ENCODE data around the gene ITGA7. TPM values are rescaled to one million over a fixed set of nuclear protein-coding genes. Genes with fewer than 3 reads are reported as not detected.

ITGA7 gene
- total and polyA plus RNA-seq, 2 experiments from 2014 or later, result 2.0 to 7.2 TPM

- Histone ChIP-seq H3K4me3 (no peak overlapping the region), H2AFZ (no peak overlapping the region), H3K79me2 (ENCODE audit: insufficient read depth) (no peaks in the 10 kb centered on the region), H3K9me2 (ENCODE audit: insufficient read depth) (no peaks in the 10 kb centered on the region), H3K36me3 (ENCODE audit: low read depth) (no peaks in the 10 kb centered on the region), H3K4me1 (ENCODE audit: insufficient read depth) (0 out of 2 replicates have a peak, but pooled peaks cover 10% of the 10 kb centered on the region), H4K20me1 (ENCODE audit: insufficient read depth) (no peaks in the 10 kb centered on the region), H3F3A (ENCODE audit: insufficient read depth) (no peaks in the 10 kb centered on the region), H3K4me2 (ENCODE audit: unreplicated experiment) (no peak overlapping the region), H3K27ac (no peak overlapping the region), H3K9me3 (ENCODE audit: low read depth) (no peaks in the 10 kb centered on the region), H3K27me3 (replicated peaks; ENCODE audit: insufficient read depth) (no peaks in the 10 kb centered on the region), H3K9ac (no peak overlapping the region)
- no peak for TF ChIP-seq EZH2 (IDR thresholded peaks at IDR 0.05; ENCODE audit: insufficient read depth, poor library complexity, severe bottlenecking)
- TF ChIP-seq EZH2phosphoT487 (IDR thresholded peaks at IDR 0.05; ENCODE audit: insufficient read depth, low read depth), result no peak
- in situ Hi-C loops (cut with MboI), result no loop called here
- 80 to 90% methylated on average over 9 of the region's 9 CpGs for WGBS, 2 experiments (ENCODE audit: low coverage in 1 of 2, low lambda C conversion rate in 2 of 2, missing lambda C conversion rate in 2 of 2)
- DNase-seq, result no peak
Measured at GRCh38 chr12:55704824-55705718, 2.6 kb downstream of the ITGA7 start.

- Histone ChIP-seq H3K4me1 (ENCODE audit: insufficient read depth) (0 out of 2 replicates have a peak, but pooled peaks cover 10% of the 10 kb centered on the region), H3K9me2 (ENCODE audit: insufficient read depth) (no peaks in the 10 kb centered on the region), H3K36me3 (ENCODE audit: low read depth) (no peaks in the 10 kb centered on the region), H3K4me3 (no peak overlapping the region), H3K27ac (no peak overlapping the region), H3K27me3 (replicated peaks; ENCODE audit: insufficient read depth) (no peaks in the 10 kb centered on the region), H3K9me3 (ENCODE audit: low read depth) (no peaks in the 10 kb centered on the region), H3K79me2 (ENCODE audit: insufficient read depth) (no peaks in the 10 kb centered on the region), H4K20me1 (ENCODE audit: insufficient read depth) (no peaks in the 10 kb centered on the region), H3F3A (ENCODE audit: insufficient read depth) (no peaks in the 10 kb centered on the region), H3K9ac (no peak overlapping the region), H2AFZ (no peak overlapping the region), H3K4me2 (ENCODE audit: unreplicated experiment) (no peak overlapping the region)
- in situ Hi-C loops (cut with MboI), result no loop called here
- no peak for DNase-seq
- 68 to 81% methylated on average over 6 of the region's 6 CpGs for WGBS, 2 experiments (ENCODE audit: low coverage in 1 of 2, low lambda C conversion rate in 2 of 2, missing lambda C conversion rate in 2 of 2)
- TF ChIP-seq EZH2phosphoT487 (IDR thresholded peaks at IDR 0.05; ENCODE audit: insufficient read depth, low read depth) (no peak), EZH2 (IDR thresholded peaks at IDR 0.05; ENCODE audit: insufficient read depth, poor library complexity, severe bottlenecking) (no peak)
Measured at GRCh38 chr12:55703901-55704761, 3.6 kb downstream of the ITGA7 start.

- no peaks in the 10 kb centered on the region for H3K79me2 ChIP-seq (ENCODE audit: insufficient read depth)
- no peaks in the 10 kb centered on the region for H3F3A ChIP-seq (ENCODE audit: insufficient read depth)
- no peaks in the 10 kb centered on the region for H4K20me1 ChIP-seq (ENCODE audit: insufficient read depth)
- H3K9ac ChIP-seq, result no peak overlapping the region
- in situ Hi-C loops (cut with MboI), result no loop called here
- H3K4me2 ChIP-seq (ENCODE audit: unreplicated experiment), result no peak overlapping the region
- no peaks in the 10 kb centered on the region for H3K27me3 ChIP-seq (replicated peaks; ENCODE audit: insufficient read depth)
- no peak overlapping the region for H3K4me3 ChIP-seq
- 75 to 82% methylated on average over 2 of the region's 2 CpGs for WGBS, 2 experiments (ENCODE audit: low coverage in 1 of 2, low lambda C conversion rate in 2 of 2, missing lambda C conversion rate in 2 of 2)
- no peak overlapping the region for H2AFZ ChIP-seq
- no peaks in the 10 kb centered on the region for H3K9me2 ChIP-seq (ENCODE audit: insufficient read depth)
- H3K27ac ChIP-seq, result no peak overlapping the region
- DNase-seq, result no peak
- H3K9me3 ChIP-seq (ENCODE audit: low read depth), result no peaks in the 10 kb centered on the region
- no peaks in the 10 kb centered on the region for H3K36me3 ChIP-seq (ENCODE audit: low read depth)
- TF ChIP-seq EZH2phosphoT487 (IDR thresholded peaks at IDR 0.05; ENCODE audit: insufficient read depth, low read depth) (no peak), EZH2 (IDR thresholded peaks at IDR 0.05; ENCODE audit: insufficient read depth, poor library complexity, severe bottlenecking) (no peak)
- 0 out of 2 replicates have a peak, but pooled peaks cover 7% of the 10 kb centered on the region for H3K4me1 ChIP-seq (ENCODE audit: insufficient read depth)
Measured at GRCh38 chr12:55703288-55703687, 4.4 kb downstream of the ITGA7 start.

- Histone ChIP-seq H4K20me1 (ENCODE audit: insufficient read depth) (no peaks in the 10 kb centered on the region), H3K4me1 (ENCODE audit: insufficient read depth) (0 out of 2 replicates have a peak, but pooled peaks cover 7% of the 10 kb centered on the region), H3F3A (ENCODE audit: insufficient read depth) (no peaks in the 10 kb centered on the region), H3K27me3 (replicated peaks; ENCODE audit: insufficient read depth) (no peaks in the 10 kb centered on the region), H3K36me3 (ENCODE audit: low read depth) (no peaks in the 10 kb centered on the region), H2AFZ (no peak overlapping the region), H3K27ac (no peak overlapping the region), H3K79me2 (ENCODE audit: insufficient read depth) (no peaks in the 10 kb centered on the region), H3K9ac (no peak overlapping the region), H3K4me3 (no peak overlapping the region), H3K9me3 (ENCODE audit: low read depth) (no peaks in the 10 kb centered on the region), H3K9me2 (ENCODE audit: insufficient read depth) (no peaks in the 10 kb centered on the region), H3K4me2 (ENCODE audit: unreplicated experiment) (no peak overlapping the region)
- in situ Hi-C loops (cut with MboI), result no loop called here
- no peak for DNase-seq
- TF ChIP-seq EZH2 (IDR thresholded peaks at IDR 0.05; ENCODE audit: insufficient read depth, poor library complexity, severe bottlenecking) (no peak), EZH2phosphoT487 (IDR thresholded peaks at IDR 0.05; ENCODE audit: insufficient read depth, low read depth) (no peak)
- 81 to 83% methylated on average over 8 of the region's 8 CpGs for WGBS, 2 experiments (ENCODE audit: low coverage in 1 of 2, low lambda C conversion rate in 2 of 2, missing lambda C conversion rate in 2 of 2)
Measured at GRCh38 chr12:55702861-55703260, 4.8 kb downstream of the ITGA7 start.

Data from GM23248 (cell line).